Neural cell (in vitro differentiated cells): ENCODE measurements around the gene FTCDNL1.

Experiments used
- CTCF ChIP-seq: fragments of 450-650 bp; IDR thresholded peaks from 2 replicates; pipeline ENCODE4 v1.5.1; 2014; ENCODE audit warnings: antibody characterized with exemption, mild to moderate bottlenecking, moderate library complexity; ENCODE audit not compliant: poor library complexity, severe bottlenecking
- EP300 ChIP-seq: fragments of 450-650 bp; conservative IDR thresholded peaks from 2 replicates; pipeline ENCODE4 v1.6.1; 2014; ENCODE audit warnings: antibody characterized with exemption, mild to moderate bottlenecking, moderate library complexity; ENCODE audit not compliant: poor library complexity, severe bottlenecking
- EZH2 ChIP-seq: fragments of 200-600, 300-800 bp; shearing (Covaris generic), sonication (generic); IDR thresholded peaks from 2 replicates; pipeline ENCODE4 v1.6.1; 2014; ENCODE audit warnings: antibody characterized with exemption, low read length, borderline replicate concordance, mild to moderate bottlenecking; ENCODE audit not compliant: insufficient read depth, poor library complexity, severe bottlenecking
- POLR2AphosphoS5 ChIP-seq: IDR thresholded peaks from 2 replicates; pipeline ENCODE4 v1.6.1; 2012
- REST ChIP-seq: IDR thresholded peaks from 2 replicates; pipeline ENCODE4 v1.6.1; 2012; ENCODE audit warnings: borderline replicate concordance

DNA sequence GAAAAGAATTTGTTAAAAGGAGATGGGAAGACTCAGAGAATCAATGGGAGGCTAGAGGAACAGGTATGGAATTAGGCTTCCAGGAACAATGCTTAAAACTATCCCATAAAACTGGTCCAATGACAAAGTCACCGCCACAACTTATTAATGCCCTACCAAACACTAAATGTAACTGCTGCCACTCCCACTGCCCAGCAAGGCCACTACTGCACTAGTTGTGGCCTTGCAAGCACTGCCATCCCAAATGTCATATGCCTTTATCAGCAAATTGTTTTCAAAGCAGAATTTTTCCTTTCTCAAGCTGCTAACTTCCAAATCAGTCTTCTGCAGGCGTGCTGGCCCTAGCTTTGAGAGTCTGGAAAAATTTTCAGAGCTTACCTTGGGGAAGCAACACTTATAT lies 45.6 kb upstream of the FTCDNL1 start:
- no peak for TF ChIP-seq POLR2AphosphoS5
- TF ChIP-seq EZH2 = no peak
- no peak for TF ChIP-seq EP300
- no peak for TF ChIP-seq REST
- TF ChIP-seq CTCF = no peak
